Mammary epithelial cell (primary cell): Measurements from ENCODE around the gene FCRL1.

Source experiments
- CTCF ChIP-seq, 2 donors: IDR thresholded peaks in 1 of 2; conservative IDR thresholded peaks in 1 of 2; 2 replicates each; pipeline ENCODE4 v1.5.1; 2011 to 2012; ENCODE audit warnings: inconsistent platforms in 2 of 2, low read length in 2 of 2, mild to moderate bottlenecking in 2 of 2, control low read depth in 1 of 2, low read depth in 1 of 2; ENCODE audit not compliant: insufficient read depth in 1 of 2; ENCODE audit errors: extremely low read depth in 1 of 2
- EZH2 ChIP-seq: IDR thresholded peaks from 2 replicates; pipeline ENCODE4 v1.6.1; 2012; ENCODE audit warnings: low read length, inconsistent platforms, borderline replicate concordance

DNA sequence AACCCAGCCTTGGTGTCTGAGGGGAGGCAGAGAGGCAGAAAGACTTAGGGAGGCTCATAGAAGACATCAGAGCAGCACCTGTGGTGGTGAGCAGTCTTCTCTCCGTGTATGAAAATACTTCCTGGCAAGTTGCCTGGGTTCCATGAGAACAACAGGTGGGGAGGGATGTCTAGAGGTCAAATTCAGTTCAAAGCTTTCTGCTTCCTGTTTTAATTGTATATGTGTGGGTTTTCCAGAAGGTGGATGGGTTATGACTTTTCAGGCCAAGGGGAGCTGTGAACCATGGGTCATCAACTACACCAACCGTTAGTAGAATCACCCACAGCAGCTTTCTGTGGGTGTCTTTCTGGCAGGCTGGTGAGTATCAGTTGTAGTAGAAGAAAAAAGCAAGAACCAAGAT, 38.9 kb downstream of the FCRL1 start:
- no peak for TF ChIP-seq CTCF (conservative IDR thresholded peaks at IDR 0.05 in 1 of 2, IDR thresholded peaks at IDR 0.05 in 1 of 2; ENCODE audit: extremely low read depth in 1 of 2, insufficient read depth in 1 of 2, low read depth in 1 of 2, low read length in 2 of 2)
- TF ChIP-seq EZH2, result no peak
